WTC11 (cell line): ENCODE measurements around the gene SNX18.

Source experiments
- AFF4 ChIP-seq: sonication (generic); formaldehyde crosslinking; IDR thresholded peaks from 2 replicates; pipeline ENCODE4 v1.8.1; 2023; ENCODE audit warnings: mild to moderate bottlenecking, missing genetic modification reagents, borderline replicate concordance
- AR ChIP-seq: fragments of 250-450 bp; sonication (Bioruptor Pico); IDR thresholded peaks from 2 replicates; pipeline ENCODE4 v1.9.0; 2021; ENCODE audit warnings: mild to moderate bottlenecking
- ATF2 ChIP-seq: sonication (generic); formaldehyde crosslinking; IDR thresholded peaks from 2 replicates; pipeline ENCODE4 v1.8.1; 2022; ENCODE audit warnings: low read depth, missing genetic modification reagents, borderline replicate concordance
- CTCF ChIP-seq: fragments of 200-600 bp; IDR thresholded peaks from 2 replicates; pipeline ENCODE4 v1.8.0; 2022; ENCODE audit warnings: antibody characterized with exemption
- ESRRA ChIP-seq: sonication (generic); formaldehyde crosslinking; IDR thresholded peaks from 2 replicates; pipeline ENCODE4 v1.8.1; 2022; ENCODE audit warnings: mild to moderate bottlenecking, missing genetic modification reagents, borderline replicate concordance
- JUN ChIP-seq: sonication (generic); formaldehyde crosslinking; IDR thresholded peaks from 2 replicates; pipeline ENCODE4 v1.8.0; 2023; ENCODE audit warnings: mild to moderate bottlenecking, missing genetic modification reagents

- TF ChIP-seq ESRRA (CRISPR knock-in tag) (no peak), CTCF (no peak), AFF4 (no peak), AR (no peak), ATF2 (CRISPR knock-in tag) (no peak), JUN (CRISPR knock-in tag) (no peak)
Measured at GRCh38 chr5:54471398-54471797, 46.2 kb upstream of the SNX18 start.
